CD4-positive, alpha-beta T cell treated with Interleukin-15 for 4 hours (primary cell): ENCODE results near the gene HTR1D.

Experiments used
- DNase-seq: peaks from one replicate; pipeline ENCODE4 v3.0.0-alpha.2; 2020; ENCODE audit warnings: low spot score

The HTR1D gene

GRCh38 chr1:23184212-23184934 lies 32.9 kb downstream of the HTR1D start:
- DNase-seq: peak; percentile 55

- no peak for DNase-seq
Observed at GRCh38 chr1:23179862-23180261, 37.4 kb downstream of the HTR1D start.

GRCh38 chr1:23178950-23179349 lies 38.4 kb downstream of the HTR1D start:
- DNase-seq: no peak

GRCh38 chr1:23178414-23178813 lies 38.9 kb downstream of the HTR1D start:
- no peak for DNase-seq

GRCh38 chr1:23177438-23178380 lies 39.6 kb downstream of the HTR1D start:
- DNase-seq: peak; percentile 43

GRCh38 chr1:23177031-23177430 lies 40.3 kb downstream of the HTR1D start:
- DNase-seq: no peak

GRCh38 chr1:23174426-23175110 lies 42.7 kb downstream of the HTR1D start:
- no peak for DNase-seq

- DNase-seq: no peak
Observed at GRCh38 chr1:23171181-23171755, 46.0 kb downstream of the HTR1D start.

- DNase-seq: no peak
Observed at GRCh38 chr1:23169727-23170335, 47.5 kb downstream of the HTR1D start.

GRCh38 chr1:23169195-23169575 lies 48.1 kb downstream of the HTR1D start:
- no peak for DNase-seq

- DNase-seq: peak; percentile 79
Observed at GRCh38 chr1:23168445-23169194, 48.7 kb downstream of the HTR1D start, which contains the start of gene LUZP1. Gene LUZP1, minus strand, starts transcription at chr1:23168856.

- no peak for DNase-seq
Observed at GRCh38 chr1:23168079-23168444, 49.2 kb downstream of the HTR1D start.

GRCh38 chr1:23167353-23168078 lies 49.8 kb downstream of the HTR1D start:
- no peak for DNase-seq

- no peak for DNase-seq
Observed at GRCh38 chr1:23166854-23167253, 50.4 kb downstream of the HTR1D start.

- DNase-seq: no peak
Observed at GRCh38 chr1:23163395-23163794, 53.9 kb downstream of the HTR1D start.

- no peak for DNase-seq
Observed at GRCh38 chr1:23159963-23160877, 57.1 kb downstream of the HTR1D start.

GRCh38 chr1:23156940-23157339 lies 60.4 kb downstream of the HTR1D start:
- DNase-seq: no peak

GRCh38 chr1:23152966-23153684 lies 64.2 kb downstream of the HTR1D start:
- no peak for DNase-seq

- DNase-seq: no peak
Observed at GRCh38 chr1:23150742-23151141, 66.6 kb downstream of the HTR1D start.
